ENCODE measurements around the gene CDV3. TPM values are rescaled to one million over a fixed set of nuclear protein-coding genes. Genes with fewer than 3 reads are reported as not detected.

Gene CDV3
- total RNA-seq, 1 donor from 2014 or later: 117 TPM

DNA sequence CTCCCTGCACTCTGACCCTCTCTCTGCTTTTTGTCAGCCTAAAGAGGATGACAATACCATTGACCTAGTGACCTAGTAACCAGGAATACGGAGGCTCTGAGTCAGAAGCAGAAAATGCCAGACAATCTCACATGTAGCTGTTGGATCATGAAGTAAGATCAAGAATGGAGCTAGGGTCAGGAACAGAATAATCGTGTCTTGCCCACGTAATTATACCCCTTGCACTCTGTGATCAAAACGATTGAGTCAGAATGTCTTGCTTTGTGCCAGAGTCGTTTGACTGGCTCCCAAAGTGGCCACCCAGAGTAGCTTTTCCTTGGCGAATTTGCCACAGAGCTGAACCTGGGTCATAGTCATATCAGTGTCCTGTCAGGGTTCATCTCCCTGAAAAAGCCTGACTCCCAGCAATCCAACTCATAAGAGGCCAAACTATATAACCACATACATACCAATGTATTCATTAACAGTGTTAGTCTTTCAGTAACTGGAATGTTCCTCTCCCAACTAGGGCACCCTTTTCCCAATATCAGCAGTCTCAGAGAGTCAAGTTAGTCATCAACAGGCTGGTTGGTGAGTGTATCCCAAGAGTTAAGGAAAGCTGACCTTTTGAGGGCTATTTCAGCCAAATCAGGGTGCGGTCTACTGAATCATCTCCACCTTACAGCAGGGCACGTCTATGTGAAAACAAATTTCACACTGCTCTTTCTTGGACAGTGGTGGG lies 5.0 kb upstream of the CDV3 start:
- DNase-seq: no peak

GRCh38 chr3:133570139-133570936 lies 3.1 kb upstream of the CDV3 start:
- no peak for DNase-seq

DNA sequence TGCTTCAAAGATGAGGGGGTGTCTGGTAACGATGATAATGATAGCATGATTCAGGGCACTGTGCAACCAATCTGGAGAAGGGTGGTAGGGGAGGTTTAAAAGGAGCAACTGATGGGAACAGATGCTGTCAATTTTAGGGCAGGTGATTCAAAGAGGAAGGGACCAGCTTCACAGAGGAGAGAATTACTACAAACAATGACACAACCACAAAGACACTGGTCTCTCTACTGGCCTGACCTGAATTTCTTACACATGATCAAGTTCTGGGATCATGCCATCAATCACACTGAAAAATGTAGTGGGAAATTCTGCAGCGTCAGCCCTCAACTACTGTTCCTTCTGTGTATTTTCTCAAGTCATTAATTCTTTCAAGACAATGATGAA lies 2.6 kb upstream of the CDV3 start:
- no peak for DNase-seq

DNA sequence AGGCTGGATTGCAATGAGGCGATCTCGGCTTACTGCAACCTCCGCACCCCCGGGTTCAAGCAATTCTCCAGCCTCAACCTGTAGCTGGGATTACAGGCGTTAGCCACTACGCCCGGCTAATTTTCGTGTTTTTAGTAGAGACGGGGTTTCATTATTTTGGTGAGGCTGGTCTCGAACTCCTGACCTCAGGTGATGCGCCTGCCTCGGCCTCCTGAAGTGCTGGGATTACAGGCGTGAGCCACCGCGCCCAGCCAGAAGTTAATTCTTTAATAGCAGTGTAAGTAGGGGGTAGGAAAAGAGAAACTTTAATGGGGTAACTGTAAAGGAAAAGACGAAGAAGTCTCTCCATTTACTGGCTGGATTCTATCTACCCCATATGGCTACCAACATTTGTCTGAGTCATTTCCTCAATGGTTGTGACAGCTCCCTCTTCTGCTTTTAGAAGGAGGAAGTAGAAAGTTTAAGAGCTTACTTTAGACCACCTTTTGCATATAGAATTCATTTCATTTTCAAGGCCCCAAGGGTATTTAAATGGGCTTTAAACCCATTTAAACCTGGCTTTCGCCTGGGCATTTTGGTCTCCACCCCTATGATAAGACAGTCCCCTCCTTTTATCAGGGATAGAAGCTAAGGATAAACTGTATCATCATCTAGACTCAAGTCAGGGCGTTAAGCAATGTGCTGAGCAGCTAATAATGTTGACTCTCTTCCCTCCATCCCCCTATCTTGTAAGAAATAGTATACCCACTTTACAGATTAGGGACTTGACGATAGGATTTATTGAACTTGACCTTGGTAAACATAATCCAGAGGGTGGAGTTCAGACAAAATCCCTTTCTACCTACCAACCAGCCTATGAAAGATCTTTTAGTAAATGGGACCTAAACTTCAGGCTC lies 1.1 kb upstream of the CDV3 start:
- no peak for DNase-seq

- DNase-seq: no peak
These were observed 345 bp upstream of the CDV3 start for GRCh38 chr3:133573054-133573628.

GRCh38 chr3:133574260-133574881 lies 885 bp downstream of the CDV3 start:
- DNase-seq: no peak

DNA sequence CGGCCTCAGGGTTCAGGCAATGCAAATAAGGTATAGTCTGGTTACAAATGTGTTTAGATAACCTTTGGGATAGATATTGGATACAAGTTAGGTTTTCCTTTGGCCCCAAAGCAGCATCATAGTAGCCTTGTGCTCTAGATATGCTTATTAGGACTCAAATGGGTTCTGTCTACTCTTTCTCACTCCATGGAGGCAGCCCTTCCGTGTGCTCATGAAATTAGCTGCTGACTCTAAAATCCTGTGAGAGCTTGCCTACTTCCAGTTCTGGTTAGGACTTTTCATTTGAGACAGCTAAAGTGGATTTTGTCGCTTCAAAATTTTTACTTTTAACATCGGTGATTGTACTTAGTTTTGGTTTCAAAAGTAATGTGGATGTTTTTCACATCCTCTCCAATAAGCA lies 1.6 kb downstream of the CDV3 start:
- no peak for DNase-seq

- DNase-seq: no peak
These were observed 2.7 kb downstream of the CDV3 start for GRCh38 chr3:133576169-133576568.

GRCh38 chr3:133578548-133579191 lies 5.2 kb downstream of the CDV3 start:
- no peak for DNase-seq

DNA sequence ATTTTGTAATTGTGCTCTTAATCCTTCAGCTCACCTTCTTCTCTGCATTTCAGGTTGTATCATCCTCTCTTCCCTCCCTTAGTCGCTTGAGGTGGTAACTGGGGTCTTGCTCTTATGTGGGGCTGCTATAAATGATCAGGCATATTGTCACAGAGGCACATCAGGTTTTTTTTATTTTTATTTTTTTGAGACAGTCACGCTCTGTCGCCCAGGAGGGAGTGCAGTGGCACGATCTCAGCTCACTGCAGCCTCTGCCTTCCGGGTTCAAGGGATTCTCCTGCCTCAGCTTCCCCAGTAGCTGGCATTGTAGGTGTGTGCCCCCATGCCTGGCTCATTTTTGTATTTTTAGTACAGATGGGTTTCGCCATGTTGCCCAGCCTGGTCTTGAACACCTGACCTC lies 9.9 kb downstream of the CDV3 start:
- no peak for DNase-seq

GRCh38 chr3:133588035-133588434 lies 14.5 kb downstream of the CDV3 start:
- DNase-seq: no peak

DNA sequence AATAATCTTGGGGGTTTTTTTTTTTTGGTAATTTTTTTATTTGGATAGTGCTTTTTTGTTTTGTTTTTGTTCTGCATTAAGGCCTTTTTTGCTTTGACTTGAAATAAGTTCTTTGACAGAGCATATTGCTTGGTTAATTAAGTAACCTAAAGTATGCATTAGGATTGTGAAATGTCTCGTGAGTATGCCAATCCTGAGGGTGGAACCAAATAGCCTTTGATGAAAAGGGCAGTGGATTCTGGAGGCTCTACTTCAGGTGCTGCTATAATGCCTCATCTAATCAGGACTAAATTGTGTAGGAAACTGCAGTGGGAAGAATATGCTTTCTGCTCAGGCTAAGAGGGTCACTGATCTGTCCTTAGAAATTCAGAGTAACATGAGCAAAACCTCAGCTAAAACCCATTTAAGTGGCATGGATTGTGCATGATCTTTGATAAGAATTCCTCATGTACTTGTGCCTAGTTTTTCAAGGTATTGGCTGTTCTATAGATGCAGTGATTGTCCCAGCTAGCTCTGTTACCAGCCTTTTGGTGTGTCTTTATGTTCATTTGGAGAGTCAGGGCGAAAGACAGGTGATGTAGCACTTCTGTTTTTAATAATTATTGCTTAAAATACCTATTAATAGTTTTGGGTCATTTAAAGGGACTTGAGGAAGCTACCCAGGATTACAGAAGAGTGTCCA lies 15.4 kb downstream of the CDV3 start:
- no peak for DNase-seq

DNA sequence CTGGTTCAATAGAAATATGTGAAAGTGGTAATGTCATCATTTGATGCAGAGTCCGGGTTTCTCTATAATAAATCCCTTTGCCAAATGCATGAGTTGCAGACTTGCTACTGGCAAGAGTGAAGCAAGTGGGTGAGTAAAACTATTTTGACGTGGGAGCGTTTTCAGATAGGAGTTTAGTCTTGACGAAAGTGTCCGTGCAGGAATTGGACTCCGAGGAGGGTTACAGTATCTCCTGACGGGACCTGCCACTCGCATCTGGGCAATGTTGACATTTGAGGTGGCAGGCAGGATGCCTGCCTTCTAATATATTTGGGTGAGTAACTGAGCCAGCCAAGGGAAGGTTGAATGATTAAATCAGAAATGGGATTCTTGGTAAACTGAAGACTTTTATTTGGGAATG lies 16.0 kb downstream of the CDV3 start:
- DNase-seq: no peak

- DNase-seq: no peak
These were observed 17.8 kb downstream of the CDV3 start for GRCh38 chr3:133591271-133591742.

DNA sequence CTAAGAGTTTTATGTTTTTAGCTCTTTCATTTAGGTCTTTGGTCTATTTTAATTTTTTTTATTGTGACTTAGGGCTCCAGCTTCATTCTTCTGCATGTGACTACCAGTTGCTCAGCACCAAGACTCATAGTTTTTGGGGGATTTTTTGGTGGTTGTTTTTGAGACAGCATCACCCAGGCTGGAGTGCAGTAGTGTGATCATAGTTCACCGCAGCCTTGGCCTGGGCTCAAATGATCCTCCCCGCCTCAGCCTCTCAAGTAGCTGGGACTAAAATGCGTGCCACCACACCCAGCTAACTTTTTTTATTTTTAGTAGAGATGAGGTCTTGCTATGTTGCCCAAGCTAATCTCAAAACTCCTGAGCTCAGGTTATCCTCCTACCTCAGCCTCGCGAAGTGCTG lies 19.4 kb downstream of the CDV3 start:
- no peak for DNase-seq

- DNase-seq: no peak
These were observed 19.8 kb downstream of the CDV3 start for GRCh38 chr3:133593243-133593642.

GRCh38 chr3:133595341-133595740 lies 21.9 kb downstream of the CDV3 start:
- DNase-seq: no peak

GRCh38 chr3:133598405-133598804 lies 24.9 kb downstream of the CDV3 start:
- no peak for DNase-seq

DNA sequence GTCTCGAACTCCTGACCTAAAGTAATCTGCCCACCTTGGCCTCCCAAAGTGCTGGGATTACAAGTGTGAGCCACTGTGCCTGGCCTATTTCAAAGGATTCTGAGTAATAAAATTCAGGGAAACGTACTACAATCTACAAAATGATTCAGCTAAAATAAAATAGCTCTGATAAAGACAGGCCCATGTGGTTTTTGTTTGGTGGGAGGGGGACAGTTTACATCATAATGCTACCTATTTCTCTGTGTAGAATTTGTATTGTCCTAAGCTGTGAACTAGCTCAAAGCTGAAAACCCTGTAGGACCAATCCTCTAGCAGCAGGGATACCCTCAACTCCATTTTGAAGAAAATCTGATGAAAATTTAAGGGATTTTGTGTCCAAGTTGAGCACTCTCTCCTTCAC lies 25.8 kb downstream of the CDV3 start:
- no peak for DNase-seq

GRCh38 chr3:133600572-133601081 lies 27.1 kb downstream of the CDV3 start:
- no peak for DNase-seq

GRCh38 chr3:133606342-133606741 lies 32.9 kb downstream of the CDV3 start:
- no peak for DNase-seq
